ENCODE measurements around the gene SELENOV.

GRCh38 chr19:39500543-39500942 is 14.4 kb upstream of the SELENOV start:
- TF ChIP-seq CTCF (IDR thresholded peaks at IDR 0.05) (no peak), EZH2phosphoT487 (IDR thresholded peaks at IDR 0.05) (no peak), EZH2 (IDR thresholded peaks at IDR 0.05) (no peak)
